Activated CD4-positive, alpha-beta T cell treated with anti-CD3 and anti-CD28 coated beads, Interleukin-10, Interleukin-2, amounts not matched to agents 100 ng/mL and 50 ng/mL, durations not matched to agents 16 hours and 8 hours (primary cell): ENCODE data around the gene MSI2.
"Not testable (repeated sequence)": the region's sequence is repeated elsewhere in the genome, so short reads cannot be mapped to it uniquely, and the experiment has no call there.

Experiments
- DNase-seq: peaks from one replicate; pipeline ENCODE4 v3.0.0-alpha.2; 2020

The MSI2 gene

DNA sequence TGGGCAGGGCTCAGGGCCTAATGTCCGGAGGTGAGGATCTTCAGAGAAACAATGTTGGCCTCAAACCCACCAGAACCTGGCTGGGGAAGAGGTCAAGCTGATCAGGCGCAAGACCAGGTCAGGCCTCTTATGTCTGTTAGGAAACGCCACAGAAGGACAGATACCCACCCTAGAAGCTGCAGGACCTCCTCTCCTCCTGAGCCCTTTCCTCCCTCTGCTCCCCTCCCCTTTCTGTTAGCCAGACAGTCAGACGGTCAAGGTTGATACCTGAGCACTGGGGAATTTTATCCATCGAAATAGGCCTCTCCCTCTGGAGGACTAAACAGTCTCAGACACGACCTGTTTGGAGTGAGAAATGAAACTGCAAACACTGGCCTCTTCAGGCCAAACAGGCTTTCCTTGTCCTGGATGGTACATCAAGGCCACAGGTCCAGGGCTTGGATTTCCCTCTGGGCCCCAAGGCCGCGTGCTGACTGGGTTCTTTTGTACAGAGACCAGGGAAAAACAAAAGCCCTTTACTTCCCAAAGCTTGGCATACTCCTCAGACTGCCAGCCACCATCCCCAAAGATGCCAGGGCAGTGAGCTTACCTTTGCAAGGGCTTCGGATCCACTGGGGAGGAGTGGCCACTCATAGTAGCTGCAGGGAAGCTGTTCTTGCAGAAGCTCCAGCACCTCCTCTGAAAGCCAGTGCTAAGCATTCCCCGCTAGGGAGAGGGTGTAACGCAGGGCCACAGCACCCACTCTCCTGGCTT is 353.0 kb downstream of the MSI2 start:
- DNase-seq: no peak

DNA sequence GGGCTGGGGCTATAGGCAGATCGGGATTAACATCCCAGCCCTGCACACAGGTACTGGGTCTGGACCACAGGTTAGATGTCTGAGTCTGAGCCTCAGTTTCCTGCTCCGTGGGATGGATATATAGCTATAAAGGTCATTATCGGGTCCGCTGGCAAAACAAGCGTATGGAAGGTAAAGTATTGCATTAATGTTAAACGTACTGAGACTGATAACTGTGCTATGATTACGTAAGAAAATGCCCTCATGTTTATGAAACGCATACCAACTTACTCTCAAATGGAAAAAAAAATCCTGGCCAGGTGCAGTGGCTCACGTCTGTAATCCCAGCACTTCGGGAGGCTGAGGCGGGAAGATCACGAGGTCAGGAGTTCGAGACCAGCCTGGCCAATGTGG is 353.6 kb downstream of the MSI2 start:
- no peak for DNase-seq

DNA sequence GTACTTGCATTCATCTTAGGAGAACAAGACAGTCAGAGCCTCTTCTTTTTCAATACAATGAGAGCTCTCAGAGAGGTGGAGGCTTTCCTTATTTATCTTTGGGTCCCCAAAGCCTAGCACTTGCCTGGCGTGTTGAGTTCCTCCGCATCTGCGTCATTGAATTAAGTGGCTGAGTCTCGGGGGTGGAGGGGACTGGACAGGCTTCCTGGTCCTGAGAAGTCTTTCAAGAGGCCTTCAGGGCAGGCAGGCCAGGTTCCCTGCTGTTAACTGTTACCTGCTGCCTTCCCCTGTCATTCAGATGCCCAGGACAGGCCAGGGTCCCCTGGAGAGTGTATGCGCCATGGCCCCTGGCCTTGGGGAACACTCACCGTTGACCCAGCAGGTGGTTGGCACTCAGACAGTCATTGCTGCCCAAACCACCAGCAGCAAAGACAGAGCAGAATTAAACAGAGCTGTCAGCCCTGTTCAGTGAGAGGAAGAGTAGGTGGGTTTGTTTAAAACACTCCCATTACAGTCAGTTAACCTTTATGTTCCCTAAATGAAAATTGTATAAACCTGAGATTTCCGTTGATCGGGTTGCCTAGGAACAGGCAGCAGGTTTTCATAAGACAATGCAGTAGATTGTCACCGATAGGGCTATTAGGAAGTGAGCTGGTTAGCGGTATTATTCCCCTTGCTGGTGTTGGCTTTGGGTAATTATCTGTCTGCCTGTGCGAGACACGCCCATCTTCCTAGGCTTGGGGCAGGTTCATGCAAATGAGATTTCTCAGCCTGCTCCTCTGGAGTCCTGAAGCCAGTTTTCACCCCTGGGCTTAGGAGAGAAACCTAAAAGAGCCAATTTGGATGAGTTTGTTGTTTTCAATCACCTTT is 356.1 kb downstream of the MSI2 start:
- DNase-seq: no peak

DNA sequence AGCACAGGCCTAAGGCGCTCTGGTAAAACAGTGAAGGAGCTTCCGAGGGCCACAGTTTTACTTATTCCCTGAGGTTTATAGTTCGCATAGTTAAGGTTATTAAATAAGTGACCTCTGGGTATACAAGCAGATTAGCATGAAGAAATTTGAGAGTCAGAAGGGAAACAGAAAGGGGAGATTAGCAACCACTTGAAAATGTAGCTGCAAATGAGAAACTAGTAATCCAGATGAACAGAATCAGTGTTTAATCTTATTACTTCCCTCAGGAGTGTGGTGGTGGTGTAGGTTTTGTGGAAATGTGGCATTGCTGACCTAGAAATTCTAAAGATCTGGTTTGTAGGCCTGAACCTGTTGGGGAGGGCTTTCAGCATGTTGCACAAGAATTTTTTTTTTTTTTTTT is 358.4 kb downstream of the MSI2 start:
- no peak for DNase-seq

DNA sequence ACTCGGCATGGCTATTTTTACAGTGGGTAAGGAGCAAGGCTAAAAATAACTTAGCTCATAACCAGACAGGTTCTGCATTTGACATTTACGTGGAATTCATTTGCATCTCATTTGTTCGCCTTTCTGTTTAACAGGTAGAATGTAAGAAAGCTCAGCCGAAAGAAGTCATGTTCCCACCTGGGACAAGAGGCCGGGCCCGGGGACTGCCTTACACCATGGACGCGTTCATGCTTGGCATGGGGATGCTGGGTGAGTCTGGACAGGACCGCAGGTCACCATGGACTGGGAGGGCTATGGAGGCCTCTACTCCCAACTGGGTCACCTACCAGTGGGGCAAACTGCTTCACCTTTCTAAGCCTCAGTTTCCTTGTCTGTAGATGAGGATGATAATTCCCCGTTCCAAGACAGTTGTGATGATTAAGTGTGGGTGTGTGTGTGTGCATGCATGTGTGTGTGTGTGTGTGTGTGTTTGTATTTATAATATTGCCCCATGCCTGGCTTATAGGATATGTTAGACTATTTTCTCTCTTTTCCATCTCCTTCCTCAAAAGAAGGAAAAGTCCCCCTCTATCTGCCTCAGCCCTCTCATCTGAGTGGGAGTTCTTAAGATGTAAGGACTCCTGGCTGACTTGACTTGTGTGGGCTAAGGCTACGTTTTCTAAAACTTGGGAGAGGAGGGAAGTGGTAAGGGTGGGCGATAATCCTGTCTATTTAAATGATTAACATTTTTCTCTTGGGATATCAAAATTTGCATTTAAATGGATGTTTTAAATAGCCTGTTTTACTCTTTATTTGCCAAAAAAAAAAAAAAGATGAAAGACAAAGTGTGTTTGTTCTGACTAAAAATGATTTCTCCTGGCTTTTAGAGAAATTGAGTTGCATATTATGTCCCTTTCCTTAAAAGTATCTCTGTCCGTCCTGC is 359.8 kb downstream of the MSI2 start:
- DNase-seq: no peak

DNA sequence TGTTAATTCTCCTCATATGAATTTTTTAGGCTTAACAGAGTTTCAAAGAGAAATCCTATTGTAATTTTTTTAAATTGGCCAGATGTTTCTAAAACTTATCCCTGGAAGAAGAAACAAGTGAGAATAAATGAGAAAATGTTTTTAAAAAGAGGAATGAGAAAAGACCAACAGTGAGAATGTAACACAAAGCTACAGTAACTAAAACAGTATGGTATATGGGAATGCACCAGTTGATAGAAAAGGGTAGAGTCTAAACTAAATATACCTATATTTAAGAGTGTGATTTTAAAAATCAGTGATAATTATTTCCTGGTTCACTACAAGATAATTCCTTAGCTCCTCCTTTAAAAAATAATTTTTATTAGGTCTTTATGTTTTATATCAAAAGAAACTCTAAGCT is 360.9 kb downstream of the MSI2 start:
- DNase-seq: no peak

DNA sequence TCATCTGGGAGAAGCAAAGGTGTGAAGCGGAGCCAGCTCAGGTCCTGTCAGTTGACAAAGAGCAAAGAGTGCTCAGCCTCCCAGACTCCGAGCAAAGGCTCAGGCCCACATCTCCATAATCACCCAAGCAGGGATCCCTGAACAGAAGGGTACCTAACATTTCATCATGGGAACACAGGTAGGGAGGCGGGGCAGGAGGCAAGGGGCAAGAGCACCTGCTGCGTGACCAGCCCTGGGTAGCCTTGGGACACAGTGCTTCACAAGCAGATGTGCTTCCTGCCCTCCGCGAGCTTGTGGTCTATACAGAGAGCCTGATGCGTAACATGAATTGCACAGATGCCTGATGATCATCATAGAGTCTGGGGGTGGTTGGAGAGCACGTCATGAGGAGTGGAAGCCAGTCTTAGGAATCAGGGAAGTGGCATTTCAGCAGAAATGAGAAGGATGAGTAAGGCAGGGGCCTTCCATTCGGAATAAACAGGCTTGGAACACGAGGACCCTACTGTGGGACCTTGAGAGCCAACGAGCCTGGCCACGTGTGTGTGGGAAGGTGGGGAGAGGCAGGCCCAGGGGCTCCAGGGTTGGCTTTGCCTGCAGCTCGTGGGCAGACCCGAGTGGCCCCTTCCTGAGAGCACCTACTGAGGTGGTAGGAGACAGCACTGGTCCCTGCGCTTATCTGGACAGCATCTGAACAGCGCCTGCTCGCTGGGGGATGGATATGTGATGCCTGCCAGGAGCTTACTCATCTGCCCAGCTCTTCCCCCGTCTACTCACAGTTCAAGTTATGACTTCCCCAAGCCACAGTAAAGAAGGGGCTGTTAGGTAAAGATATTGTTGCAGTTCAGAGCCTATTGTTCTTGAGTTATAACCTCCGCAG is 363.0 kb downstream of the MSI2 start:
- DNase-seq: no peak

DNA sequence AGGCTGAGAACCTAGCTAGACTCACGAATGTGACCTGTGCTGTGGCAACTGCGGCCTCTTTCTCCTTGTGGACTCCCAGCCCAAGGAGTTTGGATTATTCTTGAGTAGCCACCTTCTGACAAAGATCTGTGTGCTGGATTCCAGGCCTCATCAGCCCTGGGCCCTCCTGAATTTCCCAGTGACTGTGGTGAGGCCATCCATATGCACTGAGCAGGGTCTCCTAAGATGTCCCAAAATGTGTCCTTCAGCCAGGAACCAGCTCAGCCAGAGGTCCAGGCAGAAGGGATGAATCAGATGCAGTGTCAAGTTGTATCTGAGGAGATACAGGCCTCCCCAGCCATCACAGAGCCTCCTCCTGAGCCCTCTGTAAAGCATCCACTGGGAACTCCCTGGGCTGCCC is 364.3 kb downstream of the MSI2 start:
- no peak for DNase-seq

DNA sequence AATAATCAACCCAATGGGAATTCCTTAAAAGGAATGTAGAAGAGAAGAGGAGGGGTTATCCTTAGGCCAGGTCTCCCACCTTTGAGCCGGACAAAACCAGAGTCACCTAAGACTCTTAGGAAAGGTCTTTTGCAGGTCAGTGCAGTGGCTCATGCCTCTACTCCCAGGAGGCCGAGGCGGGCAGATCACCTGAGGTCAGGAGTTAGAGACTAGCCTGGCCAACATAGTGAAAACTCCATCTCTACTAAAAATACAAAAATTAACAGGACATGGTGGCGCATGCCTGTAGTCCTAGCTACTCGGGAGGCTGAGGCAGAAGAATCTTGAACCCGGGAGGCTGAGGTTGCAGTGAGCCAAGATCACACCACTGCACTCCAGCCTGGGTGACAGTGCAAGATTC is 365.5 kb downstream of the MSI2 start:
- DNase-seq: not testable (repeated sequence)

DNA sequence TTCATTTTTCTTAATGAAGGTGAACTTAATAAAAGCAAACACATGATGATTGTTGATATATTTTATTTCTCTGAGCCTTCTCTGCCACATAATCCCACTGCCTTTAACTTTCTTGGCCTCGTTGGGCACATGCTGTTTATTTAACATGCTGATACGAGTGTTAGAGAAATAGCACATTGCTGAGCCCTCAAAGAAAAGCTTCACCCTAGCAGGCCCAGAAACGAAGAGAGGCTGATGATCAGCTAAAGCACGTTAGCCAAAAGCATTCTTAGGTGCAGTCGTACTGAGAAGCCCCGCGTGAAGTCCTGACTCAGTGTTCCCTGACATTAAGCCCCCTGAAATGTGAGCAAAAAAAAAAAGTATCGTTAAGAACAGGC is 366.0 kb downstream of the MSI2 start:
- DNase-seq: no peak

DNA sequence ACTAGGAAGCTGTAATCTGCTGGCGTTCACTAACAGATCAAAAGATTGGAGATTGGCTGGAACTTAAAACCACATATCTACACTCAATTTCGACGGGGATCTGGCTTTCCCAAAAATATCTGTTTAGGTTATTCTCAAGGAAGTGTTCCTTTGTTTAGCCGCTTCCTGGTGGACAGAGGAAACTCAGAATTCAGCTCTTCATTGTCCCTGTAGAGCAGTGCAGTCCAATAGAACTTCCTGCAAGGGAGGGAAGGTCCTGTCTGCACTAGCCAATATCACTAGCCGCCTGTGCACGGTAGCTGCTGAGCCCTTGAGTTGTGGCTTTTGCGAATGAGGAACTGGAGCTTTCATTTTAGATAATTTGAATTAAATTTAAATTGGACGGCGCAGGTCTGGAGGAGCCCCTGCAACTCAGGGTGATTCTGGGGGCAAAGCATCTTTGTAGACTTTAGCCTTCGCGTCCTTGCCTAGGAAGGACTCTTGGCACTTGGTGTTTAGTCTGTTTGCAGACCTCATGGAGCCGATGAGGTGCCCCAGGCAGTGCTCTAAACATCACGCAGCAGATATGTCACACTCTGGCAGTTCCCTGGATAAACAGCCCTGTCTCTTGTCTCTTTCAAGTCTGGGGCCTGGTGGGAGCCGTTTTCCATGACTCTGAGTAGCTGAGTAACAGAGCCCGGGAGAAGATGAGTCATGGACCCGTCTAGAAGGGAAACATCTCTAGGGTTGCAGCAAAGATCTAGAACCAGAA is 366.5 kb downstream of the MSI2 start:
- no peak for DNase-seq

DNA sequence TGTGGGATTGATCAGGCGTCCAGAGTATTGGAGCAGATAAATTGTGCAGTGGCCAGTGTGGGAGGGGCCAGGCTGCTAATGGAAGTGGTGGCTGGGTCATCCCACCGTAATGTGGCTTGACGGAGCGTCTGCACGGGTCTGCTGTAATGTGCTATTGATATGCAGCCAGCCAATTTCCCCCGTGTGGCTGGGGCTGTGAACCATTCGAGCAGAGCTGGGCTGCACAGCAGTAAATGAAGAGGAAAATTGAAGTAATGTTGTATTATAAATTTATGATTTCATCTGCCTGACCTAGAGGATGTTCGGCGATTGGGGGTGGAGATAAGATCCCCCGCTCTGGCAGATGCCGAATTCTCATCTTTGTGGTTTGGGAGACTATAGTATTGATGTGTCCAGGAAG is 367.3 kb downstream of the MSI2 start:
- DNase-seq: no peak

DNA sequence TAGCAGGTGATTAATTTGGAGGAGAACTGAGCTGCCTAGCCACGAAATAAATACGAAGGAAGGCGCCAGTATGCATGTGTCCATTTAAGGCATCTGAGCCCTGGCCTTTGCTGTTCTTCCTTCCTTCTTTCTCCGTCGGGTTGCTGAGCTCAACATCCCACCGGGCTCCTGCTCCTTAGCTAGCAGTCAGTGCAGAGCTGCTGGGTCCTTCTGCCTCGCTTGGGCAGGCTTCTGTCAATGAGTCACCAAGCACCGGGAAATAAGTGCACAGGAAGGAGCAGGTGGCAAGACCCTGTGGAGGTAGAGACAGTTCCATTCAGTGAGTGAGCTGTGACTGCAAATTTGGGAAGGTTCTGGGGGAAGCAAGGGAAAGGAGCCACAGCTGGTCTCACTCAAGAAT is 368.1 kb downstream of the MSI2 start:
- no peak for DNase-seq

DNA sequence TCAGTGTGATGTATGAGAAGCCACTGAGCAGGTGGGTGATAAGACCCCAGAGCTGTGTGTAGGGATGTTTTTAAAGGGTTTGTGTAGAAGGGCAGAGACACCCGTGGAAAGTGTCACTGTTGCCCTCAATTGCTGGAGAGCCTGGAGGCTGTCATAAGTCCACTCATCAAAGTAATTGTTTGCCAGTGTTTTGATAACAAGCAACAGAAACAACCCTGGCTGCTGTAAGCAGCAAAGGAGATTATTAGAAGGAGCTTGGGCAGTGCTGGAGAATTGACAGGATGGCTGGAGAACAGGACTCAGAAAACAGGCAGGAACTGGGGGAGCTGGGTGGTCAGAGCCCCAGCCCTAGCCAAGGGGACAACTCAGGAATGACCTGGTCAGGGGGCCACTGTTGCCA is 369.2 kb downstream of the MSI2 start:
- no peak for DNase-seq

DNA sequence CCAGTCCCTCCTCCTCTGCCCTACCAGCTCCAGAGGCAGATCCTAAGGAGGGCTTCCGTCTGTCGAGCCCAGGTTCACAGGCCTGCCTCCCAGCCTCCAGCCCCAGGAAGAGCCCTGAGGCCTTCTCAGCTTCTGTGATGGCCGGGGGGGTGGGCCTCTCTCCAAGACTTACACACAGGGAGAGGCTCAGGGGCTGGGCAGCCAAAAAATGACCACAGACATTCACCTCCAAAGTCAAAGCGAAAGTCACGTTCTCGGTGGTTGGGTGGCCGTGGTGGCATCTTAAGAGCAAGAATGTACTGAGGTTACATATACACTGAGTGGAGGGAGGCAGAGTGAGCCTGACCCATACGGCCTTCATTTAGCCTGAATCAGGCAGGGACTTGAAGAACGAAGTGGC is 369.6 kb downstream of the MSI2 start:
- no peak for DNase-seq

DNA sequence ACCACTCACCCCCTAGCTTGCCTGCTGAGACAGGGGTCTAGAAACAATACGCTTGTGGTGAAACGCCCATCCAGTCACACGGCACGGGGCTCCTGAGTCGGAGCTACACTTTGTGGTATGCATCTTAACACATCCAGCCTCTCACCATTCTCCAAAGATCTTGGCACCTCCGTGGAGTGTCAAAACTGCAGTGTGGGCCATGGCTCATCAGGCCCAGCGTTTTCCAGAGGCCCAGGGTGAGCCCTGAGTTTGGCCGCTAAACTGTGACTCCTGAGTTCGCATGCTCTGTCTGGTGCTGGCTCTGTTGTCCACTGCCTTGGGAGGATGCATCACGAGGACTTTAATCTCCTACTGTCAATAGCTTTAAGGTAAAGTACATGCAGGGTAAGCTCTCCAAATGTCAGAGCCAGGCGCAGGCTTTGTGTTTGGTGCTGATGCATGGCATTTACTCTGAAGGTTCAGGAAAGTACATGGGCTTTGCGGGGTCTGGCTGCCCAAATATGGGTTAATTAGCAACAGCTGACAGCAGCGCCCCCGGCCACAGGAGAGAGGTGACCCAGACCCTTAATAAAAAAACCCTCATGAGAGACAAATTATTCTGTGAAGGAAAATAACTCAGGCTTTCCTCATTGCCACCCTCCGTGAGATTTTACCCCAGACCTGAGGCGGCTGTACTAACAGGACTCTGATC is 370.3 kb downstream of the MSI2 start:
- no peak for DNase-seq

DNA sequence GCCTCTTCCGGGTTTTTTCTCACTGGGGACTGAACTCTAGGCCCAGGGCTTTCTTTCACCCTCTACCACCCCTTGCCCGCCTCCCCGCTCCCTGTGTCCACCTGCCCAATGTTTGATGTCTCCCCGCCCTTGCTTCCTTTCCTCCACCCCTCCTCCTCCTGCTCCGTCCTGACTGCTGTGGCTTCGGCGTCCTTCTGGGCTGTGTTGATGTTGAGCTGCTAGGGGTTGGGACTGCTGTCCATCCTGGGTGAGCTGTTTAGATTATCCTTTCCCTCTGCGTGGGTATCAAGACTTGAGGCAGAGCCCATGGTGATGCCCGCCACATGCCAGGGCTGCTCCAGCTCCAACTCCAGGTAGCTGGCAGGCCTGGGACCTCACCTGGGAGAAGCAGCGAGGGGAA is 371.3 kb downstream of the MSI2 start:
- DNase-seq: no peak

DNA sequence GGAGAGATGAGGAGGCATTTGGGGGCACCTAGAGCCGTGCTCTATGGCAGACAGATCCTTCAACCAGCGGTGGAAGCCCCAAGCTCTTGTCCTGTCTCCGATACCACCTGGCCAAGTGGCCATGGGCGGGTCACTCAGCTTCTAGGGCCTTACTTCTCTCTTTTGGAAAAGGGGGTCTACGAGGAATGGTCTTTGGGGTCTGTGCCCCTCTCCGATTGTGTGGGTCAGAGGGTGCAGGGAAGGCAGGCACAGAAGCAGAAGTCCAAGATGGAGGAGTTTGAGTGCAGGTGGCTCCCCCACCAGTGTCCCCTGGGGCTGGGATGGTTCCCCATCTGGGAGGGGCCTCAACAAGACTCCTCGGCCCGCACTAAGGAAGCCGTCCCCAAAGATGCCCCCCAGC is 372.1 kb downstream of the MSI2 start:
- DNase-seq: no peak

DNA sequence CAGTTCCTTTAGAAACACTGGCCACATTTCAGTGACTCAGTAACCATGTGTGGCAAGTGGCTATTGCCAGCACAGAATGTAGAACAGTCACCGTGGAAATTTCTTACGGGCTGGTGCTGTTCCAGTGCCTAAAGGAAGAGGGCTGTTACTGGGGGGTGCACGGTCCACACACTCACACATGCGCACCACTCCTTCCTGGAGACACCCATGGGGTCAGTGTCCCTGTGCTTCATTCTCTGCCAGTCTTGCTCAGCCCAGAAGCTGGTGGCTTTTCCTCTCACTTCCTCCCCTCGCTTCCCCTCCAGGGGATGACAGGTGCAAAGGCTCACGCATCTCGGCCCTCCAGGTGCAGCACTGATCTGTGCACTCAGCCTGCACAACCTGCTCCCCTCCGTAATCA is 373.1 kb downstream of the MSI2 start:
- DNase-seq: no peak

DNA sequence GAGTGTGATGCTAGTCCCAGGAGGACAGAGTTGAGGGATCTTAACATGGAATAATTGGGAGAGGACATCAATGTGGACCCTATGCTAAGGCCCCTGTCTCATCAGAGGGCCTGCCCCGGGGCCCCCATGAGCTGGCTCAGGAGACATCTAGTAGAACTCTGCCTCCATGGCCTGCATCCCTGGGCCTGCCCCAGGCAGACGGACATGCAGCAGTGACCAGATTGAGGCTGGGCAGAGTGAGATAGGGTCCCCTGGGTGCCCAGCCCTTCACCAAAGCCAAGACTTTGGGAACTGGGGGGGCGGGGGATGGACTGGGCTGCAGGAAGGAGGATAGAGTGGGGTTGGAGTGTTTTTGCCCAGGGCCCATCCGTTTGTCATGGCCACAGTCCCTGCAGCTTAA is 373.6 kb downstream of the MSI2 start:
- no peak for DNase-seq

DNA sequence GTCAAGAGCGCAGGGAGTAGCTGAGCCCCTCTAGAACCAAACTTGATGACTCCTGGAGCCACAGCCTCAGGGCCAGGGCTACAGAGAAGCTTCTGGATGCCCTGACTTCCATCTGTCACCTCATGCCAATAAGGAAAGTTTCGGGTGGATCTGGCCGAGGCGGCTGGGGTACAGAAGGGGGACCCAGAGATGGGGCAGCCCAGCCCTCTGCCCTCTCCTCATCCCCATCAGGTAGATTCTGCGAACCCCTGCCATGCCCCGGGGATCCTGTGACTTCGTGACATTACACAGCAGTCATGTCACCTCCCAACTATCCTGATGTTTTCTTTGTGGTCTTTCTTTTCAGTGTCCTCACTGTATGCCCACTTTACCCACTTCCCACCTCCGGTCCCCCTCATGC is 374.4 kb downstream of the MSI2 start:
- no peak for DNase-seq
